WTC11 (cell line): Measurements from ENCODE around the gene RABL6. TPM values are rescaled to one million over a fixed set of nuclear protein-coding genes. Genes with fewer than 3 reads are reported as not detected.

Experiments
- ATAC-seq: fragments of 200-7000 bp; cut with Tn5 transposase; 2 replicates; pipeline ENCODE4 v1.10.0; 2021; ENCODE audit warnings: mild to moderate bottlenecking, moderate library complexity
- CTCF ChIA-PET: fragments of 300-600 bp; sonication (Branson Sonifier 250); formaldehyde crosslinking; loops from one replicate; lab custom pipeline; 2021; ENCODE audit warnings: antibody characterized with exemption; lab: Charles Lee
- POLR2A ChIA-PET: fragments of 350-600 bp; sonication (Branson Sonifier 250); formaldehyde crosslinking; loops from one replicate; lab custom pipeline; 2021; ENCODE audit warnings: antibody characterized with exemption; lab: Charles Lee
- DNase-seq: peaks from one replicate; pipeline ENCODE4 v3.0.0; 2021; ENCODE audit warnings: low spot score
- H3K27ac Mint-ChIP-seq: 2 replicates; pipeline ENCODE4 v1.8.0; 2021; ENCODE audit warnings: mixed read lengths
- H3K27me3 Mint-ChIP-seq: 2 replicates; pipeline ENCODE4 v1.8.0; 2021; ENCODE audit warnings: low read depth, mild to moderate bottlenecking, moderate library complexity, mixed read lengths
- H3K36me3 Mint-ChIP-seq: 2 replicates; pipeline ENCODE4 v1.8.0; 2021; ENCODE audit warnings: mixed read lengths
- H3K4me1 Mint-ChIP-seq: 2 replicates; pipeline ENCODE4 v1.8.0; 2022; ENCODE audit warnings: mixed read lengths
- H3K4me3 Mint-ChIP-seq: 2 replicates; pipeline ENCODE4 v1.8.0; 2021; ENCODE audit warnings: mild to moderate bottlenecking, moderate library complexity, mixed read lengths
- H3K9me3 Mint-ChIP-seq: 2 replicates; pipeline ENCODE4 v1.8.0; 2021; ENCODE audit warnings: mixed read lengths
- AFF4 ChIP-seq: sonication (generic); formaldehyde crosslinking; IDR thresholded peaks from 2 replicates; pipeline ENCODE4 v1.8.1; 2023; ENCODE audit warnings: mild to moderate bottlenecking, missing genetic modification reagents, borderline replicate concordance
- AR ChIP-seq: fragments of 250-450 bp; sonication (Bioruptor Pico); IDR thresholded peaks from 2 replicates; pipeline ENCODE4 v1.9.0; 2021; ENCODE audit warnings: mild to moderate bottlenecking
- ATF6 ChIP-seq: sonication (generic); formaldehyde crosslinking; IDR thresholded peaks from 2 replicates; pipeline ENCODE4 v1.8.1; 2023; ENCODE audit warnings: mild to moderate bottlenecking, missing genetic modification reagents
- E2F5 ChIP-seq: sonication (generic); formaldehyde crosslinking; IDR thresholded peaks from 2 replicates; pipeline ENCODE4 v1.8.1; 2022; ENCODE audit warnings: mild to moderate bottlenecking, moderate library complexity, missing genetic modification reagents
- ESRRA ChIP-seq: sonication (generic); formaldehyde crosslinking; IDR thresholded peaks from 2 replicates; pipeline ENCODE4 v1.8.1; 2022; ENCODE audit warnings: mild to moderate bottlenecking, missing genetic modification reagents, borderline replicate concordance
- FOXP1 ChIP-seq: sonication (generic); formaldehyde crosslinking; IDR thresholded peaks from 2 replicates; pipeline ENCODE4 v1.8.0; 2022; ENCODE audit warnings: missing genetic modification reagents, mild to moderate bottlenecking, moderate library complexity, borderline replicate concordance
- KAT7 ChIP-seq: sonication (generic); formaldehyde crosslinking; IDR thresholded peaks from 2 replicates; pipeline ENCODE4 v1.8.1; 2023; ENCODE audit warnings: missing genetic modification reagents, mild to moderate bottlenecking, borderline replicate concordance
- NFE2L1 ChIP-seq: sonication (generic); formaldehyde crosslinking; IDR thresholded peaks from 2 replicates; pipeline ENCODE4 v1.8.1; 2023; ENCODE audit warnings: missing genetic modification reagents
- NFYB ChIP-seq: sonication (generic); formaldehyde crosslinking; conservative IDR thresholded peaks from 2 replicates; pipeline ENCODE4 v1.8.0; 2022; ENCODE audit warnings: low read depth, missing genetic modification reagents
- NR1H2 ChIP-seq: sonication (generic); formaldehyde crosslinking; IDR thresholded peaks from 2 replicates; pipeline ENCODE4 v1.9.0; 2021; ENCODE audit warnings: mild to moderate bottlenecking, moderate library complexity, missing genetic modification reagents
- PREB ChIP-seq: sonication (generic); formaldehyde crosslinking; IDR thresholded peaks from 2 replicates; pipeline ENCODE4 v1.8.1; 2022; ENCODE audit warnings: mild to moderate bottlenecking, missing genetic modification reagents, moderate library complexity, borderline replicate concordance
- RELA ChIP-seq: sonication (generic); formaldehyde crosslinking; IDR thresholded peaks from 2 replicates; pipeline ENCODE4 v1.8.1; 2022; ENCODE audit warnings: missing genetic modification reagents, mild to moderate bottlenecking, borderline replicate concordance
- RORB ChIP-seq: fragments of 250-450 bp; sonication (Bioruptor Pico); IDR thresholded peaks from 2 replicates; pipeline ENCODE4 v1.9.0; 2021; ENCODE audit warnings: mild to moderate bottlenecking
- SOX15 ChIP-seq: fragments of 250-450 bp; sonication (Bioruptor Pico); IDR thresholded peaks from 2 replicates; pipeline ENCODE4 v1.9.0; 2021; ENCODE audit warnings: mild to moderate bottlenecking
- ZBTB21 ChIP-seq: sonication (generic); formaldehyde crosslinking; IDR thresholded peaks from 2 replicates; pipeline ENCODE4 v1.8.1; 2023; ENCODE audit warnings: mild to moderate bottlenecking, missing genetic modification reagents, borderline replicate concordance
- ZMAT4 ChIP-seq: fragments of 250-450 bp; sonication (Bioruptor Pico); IDR thresholded peaks from 2 replicates; pipeline ENCODE4 v1.9.0; 2021; ENCODE audit warnings: mild to moderate bottlenecking
- ZNF232 ChIP-seq: sonication (generic); formaldehyde crosslinking; IDR thresholded peaks from 2 replicates; pipeline ENCODE4 v1.8.0; 2022; ENCODE audit warnings: mild to moderate bottlenecking, missing genetic modification reagents
- ZNF263 ChIP-seq: sonication (generic); formaldehyde crosslinking; IDR thresholded peaks from 2 replicates; pipeline ENCODE4 v1.8.1; 2022; ENCODE audit warnings: low read depth, mild to moderate bottlenecking, moderate library complexity, missing genetic modification reagents
- ZNF317 ChIP-seq: sonication (generic); formaldehyde crosslinking; IDR thresholded peaks from 2 replicates; pipeline ENCODE4 v1.8.1; 2023; ENCODE audit warnings: low read depth, mild to moderate bottlenecking, moderate library complexity, missing genetic modification reagents, borderline replicate concordance
- ZNF396 ChIP-seq: fragments of 250-450 bp; sonication (Bioruptor Pico); IDR thresholded peaks from 2 replicates; pipeline ENCODE4 v1.8.0; 2021; ENCODE audit warnings: mild to moderate bottlenecking, moderate library complexity, borderline replicate concordance
- ZNF671 ChIP-seq: fragments of 250-450 bp; sonication (Bioruptor Pico); IDR thresholded peaks from 2 replicates; pipeline ENCODE4 v1.8.0; 2021; ENCODE audit warnings: mild to moderate bottlenecking
- ZSCAN18 ChIP-seq: fragments of 250-450 bp; sonication (Bioruptor Pico); IDR thresholded peaks from 2 replicates; pipeline ENCODE4 v2.1.2; 2022; ENCODE audit warnings: mild to moderate bottlenecking, moderate library complexity
- total RNA-seq: library from RNA; stranded (reverse); gene quantifications from 3 replicates; pipeline ENCODE4 v1.2.3, GENCODE V29; 2021

RABL6 gene
- total RNA-seq, 1 experiment from 2014 or later = 171 TPM

GRCh38 chr9:136825295-136826187 lies 17.8 kb downstream of the RABL6 start (continued):
- TF ChIP-seq PREB (CRISPR knock-in tag) = no peak
- no peak for TF ChIP-seq NFYB (CRISPR knock-in tag)
- TF ChIP-seq ZBTB21 = no peak
- no peak for TF ChIP-seq AFF4 (CRISPR knock-in tag)
- no peak for TF ChIP-seq ZNF263 (CRISPR knock-in tag)
- TF ChIP-seq ATF6 (CRISPR knock-in tag) = no peak

- H3K4me1 Mint-ChIP-seq = peaks cover 6% of the 10 kb centered on the region
- no peak overlapping the region for H3K4me3 Mint-ChIP-seq
- DNase-seq (no peak), ATAC-seq (no peak)
- no peaks in the 10 kb centered on the region for H3K27me3 Mint-ChIP-seq
- no peaks in the 10 kb centered on the region for H3K9me3 Mint-ChIP-seq
- POLR2A ChIA-PET = no interaction called here
- H3K36me3 Mint-ChIP-seq = peaks cover 17% of the 10 kb centered on the region
- no peak overlapping the region for H3K27ac Mint-ChIP-seq
- CTCF ChIA-PET = interaction anchor here (1.2 to 3.2 kb wide), 2 partner anchors 16 to 167 kb away, joined by 3 to 13 read pairs; partner anchors contain the start of gene AJM1
- no peak for TF ChIP-seq ZNF396 (CRISPR knock-in tag)
- TF ChIP-seq RELA (CRISPR knock-in tag) = no peak
- no peak for TF ChIP-seq NFYB (CRISPR knock-in tag)
- TF ChIP-seq ESRRA (CRISPR knock-in tag) = no peak
- TF ChIP-seq ZNF671 = no peak
- no peak for TF ChIP-seq FOXP1
- no peak for TF ChIP-seq SOX15 (CRISPR knock-in tag)
- no peak for TF ChIP-seq E2F5
- TF ChIP-seq ZMAT4 (CRISPR knock-in tag) = no peak
- TF ChIP-seq RORB (CRISPR knock-in tag) = no peak
- no peak for TF ChIP-seq AR (CRISPR knock-in tag)
- TF ChIP-seq ZSCAN18 (CRISPR knock-in tag) = no peak
- no peak for TF ChIP-seq NFE2L1 (CRISPR knock-in tag)
- TF ChIP-seq NR1H2 (CRISPR knock-in tag) = no peak
- no peak for TF ChIP-seq KAT7
- no peak for TF ChIP-seq ZNF317 (CRISPR knock-in tag)
- TF ChIP-seq ZNF232 (CRISPR knock-in tag) = no peak
These were observed 18.4 kb downstream of the RABL6 start for GRCh38 chr9:136826188-136826541.
